Sciatic nerve (tissue), 2 donors: ENCODE results near the gene CPE. TPM values are rescaled to one million over a fixed set of nuclear protein-coding genes. Genes with fewer than 3 reads are reported as not detected.

Source experiments
- ATAC-seq: fragments of 200-7000 bp; cut with Tn5 transposase; one replicate; pipeline ENCODE4 v1.9.1; 2020; ENCODE audit warnings: mild to moderate bottlenecking, moderate library complexity
- DNase-seq: peaks from one replicate; pipeline ENCODE4 v3.0.0-alpha.2; 2020; ENCODE audit warnings: low spot score
- intact Hi-C: fragments of 100-400 bp; cut with DNase I; formaldehyde crosslinking; loops from one replicate; pipeline ENCODE4 v1.14.2; 2022
- microRNA-seq: library from miRNA; unstranded; fragments of <30 nt; microRNA quantifications from one replicate; pipeline ENCODE4 v1.2.0, GENCODE V29; 2020
- total RNA-seq: library from RNA; stranded (reverse); fragmentation: NEBNext Ultra II Directional; extraction: Animal tissue kit (Norgen Biotek cat#: 25700); gene quantifications from one replicate; pipeline ENCODE4 v1.2.1, GENCODE V29; 2021
- donor health status: DM: no; HTN: no; CAD: no.
- donor health status: DM: no; HTN: no; CAD: no.

The CPE gene
- total RNA-seq, 1 donor from 2014 or later = 109 TPM

DNA sequence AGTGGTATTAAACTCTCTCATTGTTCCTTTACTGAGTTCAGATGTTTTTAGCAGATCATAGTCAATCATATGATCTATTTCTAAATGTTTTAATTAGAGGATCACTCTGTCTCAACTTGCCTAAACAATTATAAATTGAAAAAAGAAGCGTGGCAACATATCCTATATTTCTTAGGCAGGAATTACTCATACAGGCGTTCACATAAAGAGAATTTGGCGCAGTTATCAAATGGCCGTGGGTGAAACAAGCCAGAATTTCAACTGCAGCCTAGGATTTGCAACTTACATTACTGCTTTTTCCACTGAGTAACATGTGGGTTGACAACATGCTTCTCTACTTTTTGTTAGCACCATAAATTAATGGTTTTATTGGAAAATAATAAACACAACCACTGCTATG, 141.3 kb downstream of the CPE start:
- ATAC-seq (no peak), DNase-seq (no peak)
- intact Hi-C loops = no loop called here

DNA sequence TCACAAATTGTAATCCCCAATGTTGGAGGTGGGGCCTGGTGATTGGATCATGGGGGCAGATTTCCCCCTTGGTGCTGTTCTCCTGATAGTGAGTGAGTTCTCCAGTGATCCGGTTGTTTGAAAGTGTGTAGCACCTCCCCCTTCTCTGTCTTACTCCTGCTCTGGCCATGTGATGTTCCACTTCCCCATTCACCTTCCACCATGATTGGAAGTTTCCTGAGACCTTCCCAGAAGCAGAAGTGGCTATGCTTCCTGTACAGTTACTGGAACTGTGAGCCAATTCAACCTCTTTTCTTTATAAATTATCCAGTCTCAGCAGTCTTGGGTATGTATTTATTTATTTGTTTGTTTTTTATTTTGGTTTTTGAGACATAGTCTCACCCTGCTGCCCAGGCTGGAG, 143.2 kb downstream of the CPE start:
- intact Hi-C loops = no loop called here
- no peak for ATAC-seq
- DNase-seq = no peak

- intact Hi-C loops = no loop called here
- DNase-seq (no peak), ATAC-seq (no peak)
Observed at GRCh38 chr4:165524532-165525190, 145.9 kb downstream of the CPE start.

GRCh38 chr4:165532976-165533375, 154.2 kb downstream of the CPE start:
- intact Hi-C loops = no loop called here
- ATAC-seq = no peak
- DNase-seq = no peak

GRCh38 chr4:165537028-165537648, 158.3 kb downstream of the CPE start:
- ATAC-seq (peak; percentile 59), DNase-seq (no peak)
- intact Hi-C loops = no loop called here

GRCh38 chr4:165539801-165540200, 161.0 kb downstream of the CPE start:
- no peak for ATAC-seq
- intact Hi-C loops = no loop called here

GRCh38 chr4:165540206-165540830, 161.5 kb downstream of the CPE start:
- no peak for DNase-seq
- intact Hi-C loops = no loop called here
- ATAC-seq = no peak

More at GRCh38 chr4:165539801-165540200, 161.0 kb downstream of the CPE start:
- no peak for DNase-seq

DNA sequence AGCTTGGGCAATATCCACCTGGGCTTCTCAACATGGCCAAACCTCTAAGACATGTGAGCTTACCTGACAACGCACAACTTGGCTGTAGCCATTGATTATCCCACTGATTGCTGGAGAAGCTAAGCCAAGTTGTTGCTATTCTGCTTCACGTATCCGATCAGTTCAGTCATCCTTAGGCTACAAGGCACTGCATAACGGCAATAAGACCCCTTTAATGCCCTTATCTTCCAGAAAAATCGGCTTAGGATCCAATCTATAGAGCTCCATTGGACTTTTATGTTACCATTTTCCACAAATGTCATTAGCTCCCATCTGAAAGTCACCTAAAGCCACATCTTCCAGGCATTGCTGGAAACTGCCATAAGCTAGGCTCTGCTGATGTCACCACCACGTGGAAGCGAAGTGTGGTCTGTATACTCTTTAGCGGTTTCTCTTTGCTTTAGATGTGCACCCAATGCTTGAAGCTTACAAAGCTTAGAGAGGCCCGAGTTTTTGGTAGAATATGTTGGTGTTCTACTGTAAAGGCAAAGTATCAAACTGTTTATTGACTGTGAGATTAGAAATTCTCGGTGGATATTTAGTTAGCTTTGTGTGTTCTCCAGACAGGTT, 163.1 kb downstream of the CPE start:
- no peak for DNase-seq
- ATAC-seq = no peak
- intact Hi-C loops = no loop called here

DNA sequence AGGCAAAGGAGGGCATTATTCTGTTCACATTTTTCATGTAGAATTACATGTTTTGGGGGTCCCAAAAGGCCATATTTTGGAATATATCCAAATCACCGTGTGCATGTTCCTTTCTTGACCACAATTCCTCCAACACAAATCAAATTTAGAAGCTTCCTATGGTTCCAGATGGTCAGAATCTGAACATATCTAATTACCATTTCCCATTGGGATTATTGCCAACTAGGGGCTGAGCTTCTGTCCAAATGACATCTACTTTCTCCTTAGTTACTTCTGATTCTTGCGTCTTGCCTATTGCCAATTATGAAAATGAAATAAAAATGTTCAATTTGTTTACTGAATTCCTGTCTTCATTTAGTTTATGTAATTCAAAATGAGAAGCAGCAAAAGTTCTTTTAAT, 163.7 kb downstream of the CPE start:
- ATAC-seq = no peak
- intact Hi-C loops = no loop called here
- no peak for DNase-seq

Small RNA genes lying within 50 kb of the gene (microRNA-seq; reads per million reads assigned to microRNA genes)
- not detected for gene MIR578

Other genes starting within 250 kb of the CPE start
- 30.8 TPM for gene KLHL2, start 171.4 kb upstream of the CPE start, total RNA-seq
- 114 TPM for gene MSMO1, start 51.3 kb upstream of the CPE start, total RNA-seq